Caco-2 (cell line): ENCODE results near the gene OTOGL. TPM values are rescaled to one million over a fixed set of nuclear protein-coding genes. Genes with fewer than 3 reads are reported as not detected.

Source experiments
- BruUV-seq: library from RNA; stranded (reverse); fragments of 400-500 nt; replicated peaks from 2 replicates; lab custom pipeline; 2021; lab: Mats Ljungman, UMichigan
- CTCF ChIA-PET: fragments of 300-600 bp; sonication (Branson Sonifier 250); formaldehyde crosslinking; loops from one replicate; lab custom pipeline; 2022; ENCODE audit warnings: antibody characterized with exemption; lab: Charles Lee
- POLR2A ChIA-PET: fragments of 300-600 bp; sonication (Branson Sonifier 250); formaldehyde crosslinking; loops from one replicate; lab custom pipeline; 2022; ENCODE audit warnings: antibody characterized with exemption; lab: Charles Lee
- DNase-seq, 2 experiments: peaks; one replicate each; pipeline versions ENCODE4 v3.0.0 to v3.0.0-alpha.2; 2020 to 2022
- H3K27me3 ChIP-seq: replicated peaks from 2 replicates; pipeline ENCODE4 v1.6.0; 2011; ENCODE audit warnings: low read length; ENCODE audit not compliant: control insufficient read depth, insufficient read depth
- H3K36me3 ChIP-seq: 2 replicates; pipeline ENCODE4 v1.5.1; 2011; ENCODE audit warnings: low read length; ENCODE audit not compliant: control insufficient read depth, insufficient read depth
- H3K4me1 ChIP-seq: fragments of 250-450 bp; sonication (Bioruptor Pico); 2 replicates; pipeline ENCODE4 v1.5.1; 2020; ENCODE audit warnings: mild to moderate bottlenecking
- H3K4me3 ChIP-seq: 2 replicates; pipeline ENCODE4 v1.5.1; 2011; ENCODE audit warnings: low read depth, mild to moderate bottlenecking, control low read depth, low read length
- H3K9me3 ChIP-seq: fragments of 250-450 bp; sonication (Bioruptor Pico); 2 replicates; pipeline ENCODE4 v1.5.1; 2020; ENCODE audit warnings: mild to moderate bottlenecking, moderate library complexity
- H3K27ac Mint-ChIP-seq: one replicate; pipeline ENCODE4 v1.8.0; 2022; ENCODE audit warnings: mixed read lengths; ENCODE audit not compliant: unreplicated experiment
- H3K27me3 Mint-ChIP-seq: one replicate; pipeline ENCODE4 v1.8.0; 2022; ENCODE audit warnings: mixed read lengths; ENCODE audit not compliant: insufficient read depth, unreplicated experiment
- H3K36me3 Mint-ChIP-seq: one replicate; pipeline ENCODE4 v1.8.0; 2022; ENCODE audit warnings: mild to moderate bottlenecking, mixed read lengths; ENCODE audit not compliant: insufficient read depth, unreplicated experiment
- H3K4me1 Mint-ChIP-seq: one replicate; pipeline ENCODE4 v1.8.0; 2022; ENCODE audit warnings: low read depth, mixed read lengths; ENCODE audit not compliant: unreplicated experiment
- H3K4me3 Mint-ChIP-seq: one replicate; pipeline ENCODE4 v1.8.0; 2022; ENCODE audit warnings: mild to moderate bottlenecking, moderate library complexity, mixed read lengths; ENCODE audit not compliant: unreplicated experiment
- H3K9me3 Mint-ChIP-seq: one replicate; pipeline ENCODE4 v1.8.0; 2022; ENCODE audit warnings: mixed read lengths; ENCODE audit not compliant: unreplicated experiment
- CTCF ChIP-seq, 2 experiments: fragments of 200-600 bp in 1 of 2; IDR thresholded peaks; 1 replicate in 1 of 2; 2 replicates in 1 of 2; pipeline versions ENCODE4 v1.5.1 to v1.8.0; 2011 to 2022; ENCODE audit warnings: antibody characterized with exemption in 1 of 2, control low read depth in 1 of 2, inconsistent platforms in 1 of 2, low read depth in 1 of 2, low read length in 1 of 2, mild to moderate bottlenecking in 1 of 2, moderate library complexity in 1 of 2; ENCODE audit not compliant: insufficient read depth in 1 of 2, severe bottlenecking in 1 of 2, unreplicated experiment in 1 of 2
- intact Hi-C: fragments of 100-400 bp; cut with micrococcal nuclease; formaldehyde crosslinking; loops from one replicate; pipeline ENCODE4 v1.10.0; 2022; ENCODE audit not compliant: unreplicated experiment
- total RNA-seq: library from RNA; stranded (reverse); gene quantifications from 2 replicates; pipeline ENCODE4 v1.2.3, GENCODE V29; 2022

The OTOGL gene
- total RNA-seq, 1 experiment from 2014 or later = 0.39 TPM

- no peaks in the 10 kb centered on the region for H3K36me3 Mint-ChIP-seq
- no peaks in the 10 kb centered on the region for H3K27me3 Mint-ChIP-seq
- H3K9me3 Mint-ChIP-seq = no peaks in the 10 kb centered on the region
- H3K9me3 ChIP-seq = no peaks in the 10 kb centered on the region; the same call in 1 of the 2 replicates
- no peak overlapping the region for H3K4me3 ChIP-seq
- no peaks in the 10 kb centered on the region for H3K27me3 ChIP-seq
- no peak overlapping the region for H3K27ac Mint-ChIP-seq
- BruUV-seq = no TSS peak
- POLR2A ChIA-PET = no interaction called here
- H3K4me1 Mint-ChIP-seq = no peaks in the 10 kb centered on the region
- DNase-seq = no peak
- peaks cover 5% of the 10 kb centered on the region for H3K4me1 ChIP-seq
- intact Hi-C loops = no loop called here
- no peaks in the 10 kb centered on the region for H3K36me3 ChIP-seq
- TF ChIP-seq CTCF (IDR thresholded peaks at IDR 0.05; ENCODE audit: insufficient read depth in 1 of 2, low read depth in 1 of 2, low read length in 1 of 2, severe bottlenecking in 1 of 2, unreplicated experiment in 1 of 2) = no peak
- no peak overlapping the region for H3K4me3 Mint-ChIP-seq
- CTCF ChIA-PET = no interaction called here
Measured at GRCh38 chr12:80151131-80151530, 51.8 kb downstream of the OTOGL start.

- Mint-ChIP-seq H3K4me1 (no peaks in the 10 kb centered on the region), H3K36me3 (no peaks in the 10 kb centered on the region), H3K9me3 (no peaks in the 10 kb centered on the region), H3K27ac (no peak overlapping the region), H3K27me3 (no peaks in the 10 kb centered on the region), H3K4me3 (no peak overlapping the region)
- TF ChIP-seq CTCF (IDR thresholded peaks at IDR 0.05; ENCODE audit: insufficient read depth in 1 of 2, low read depth in 1 of 2, low read length in 1 of 2, severe bottlenecking in 1 of 2, unreplicated experiment in 1 of 2) = no peak
- DNase-seq = no peak
- POLR2A ChIA-PET = no interaction called here
- Histone ChIP-seq H3K4me1 (peaks cover 5% of the 10 kb centered on the region), H3K27me3 (no peaks in the 10 kb centered on the region), H3K36me3 (no peaks in the 10 kb centered on the region), H3K9me3 (no peaks in the 10 kb centered on the region; the same call in 1 of the 2 replicates), H3K4me3 (no peak overlapping the region)
- intact Hi-C loops = no loop called here
- CTCF ChIA-PET = interaction anchor here (0.6 kb wide), 1 partner anchor 176 kb away, joined by 4 read pairs; no protein-coding TSS in a partner anchor
- no TSS peak for BruUV-seq
Measured at GRCh38 chr12:80154261-80154660, 54.9 kb downstream of the OTOGL start.

- intact Hi-C loops = no loop called here
- BruUV-seq = no TSS peak
Measured at GRCh38 chr12:80156306-80156705, 57.0 kb downstream of the OTOGL start.

More at GRCh38 chr12:80156306-80156705, 57.0 kb downstream of the OTOGL start:
- Histone ChIP-seq H3K4me1 (no peaks in the 10 kb centered on the region), H3K27me3 (no peaks in the 10 kb centered on the region), H3K4me3 (no peak overlapping the region), H3K36me3 (no peaks in the 10 kb centered on the region), H3K9me3 (no peaks in the 10 kb centered on the region)
- Mint-ChIP-seq H3K4me3 (no peak overlapping the region), H3K9me3 (no peaks in the 10 kb centered on the region), H3K4me1 (no peaks in the 10 kb centered on the region), H3K27me3 (peaks cover 2% of the 10 kb centered on the region), H3K36me3 (no peaks in the 10 kb centered on the region), H3K27ac (no peak overlapping the region)
- no peak for TF ChIP-seq CTCF (IDR thresholded peaks at IDR 0.05; ENCODE audit: insufficient read depth in 1 of 2, low read depth in 1 of 2, low read length in 1 of 2, severe bottlenecking in 1 of 2, unreplicated experiment in 1 of 2)
- no peak for DNase-seq
- POLR2A ChIA-PET = no interaction called here
- CTCF ChIA-PET = no interaction called here
